Mucosa of stomach (tissue), 1 donor: ENCODE data around the gene LMF1.

Source experiments
- H3K27me3 ChIP-seq: one replicate; pipeline ENCODE4 v1.7.0; 2013; ENCODE audit warnings: mild to moderate bottlenecking, low read length; ENCODE audit not compliant: control insufficient read depth, insufficient read depth
- H3K36me3 ChIP-seq: one replicate; pipeline ENCODE4 v1.7.0; 2013; ENCODE audit warnings: low read length; ENCODE audit not compliant: control insufficient read depth, insufficient read depth
- H3K4me1 ChIP-seq: one replicate; pipeline ENCODE4 v1.7.0; 2013; ENCODE audit warnings: mild to moderate bottlenecking, low read length; ENCODE audit not compliant: control insufficient read depth, insufficient read depth
- H3K4me3 ChIP-seq: one replicate; pipeline ENCODE4 v1.7.0; 2013; ENCODE audit warnings: low read length
- H3K9ac ChIP-seq: one replicate; pipeline ENCODE4 v1.7.0; 2013; ENCODE audit warnings: mild to moderate bottlenecking, low read length, moderate library complexity
- H3K9me3 ChIP-seq: one replicate; pipeline ENCODE4 v1.7.0; 2013; ENCODE audit warnings: mild to moderate bottlenecking, low read length, moderate library complexity; ENCODE audit not compliant: control insufficient read depth
- donor health status: Pancreatic carcinoma.

The LMF1 gene

DNA sequence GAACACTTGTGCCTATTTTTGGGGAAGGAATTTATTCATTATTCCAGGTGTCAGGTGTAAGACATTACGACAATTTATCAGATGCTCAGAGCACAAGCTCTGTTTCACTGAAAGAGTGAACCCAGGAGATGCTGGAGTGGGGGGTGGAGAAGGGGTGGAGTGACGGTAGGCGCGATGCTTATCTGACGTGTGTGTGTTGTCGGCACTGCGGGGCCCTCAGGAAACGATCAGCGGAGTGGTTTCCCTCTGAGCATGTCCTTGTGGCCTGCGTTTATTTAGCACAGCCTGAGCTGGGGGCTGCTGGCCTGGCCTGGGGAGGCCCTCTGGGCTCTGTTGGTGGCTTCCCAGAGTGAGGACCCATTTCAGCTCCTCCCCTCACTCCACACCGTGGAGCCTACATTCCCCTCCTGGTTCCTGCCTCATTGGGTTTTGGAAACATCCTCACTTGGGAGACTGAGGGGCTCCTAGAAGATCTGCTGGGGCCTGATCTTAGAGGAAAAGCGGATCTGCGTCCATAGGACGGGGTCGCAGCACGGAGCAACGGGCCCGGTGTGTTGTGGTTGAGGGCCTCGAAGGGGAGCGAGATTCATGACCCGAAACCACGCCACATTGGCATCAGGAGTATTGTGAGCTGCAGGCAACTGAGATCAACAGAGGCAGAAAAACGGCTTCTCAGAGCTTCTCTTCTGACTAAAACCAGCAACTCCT, 151.3 kb downstream of the LMF1 start:
- Histone ChIP-seq H3K36me3 (no peaks in the 10 kb centered on the region), H3K9ac (no peak overlapping the region), H3K4me3 (no peak overlapping the region), H3K27me3 (peaks cover 10% of the 10 kb centered on the region), H3K9me3 (no peaks in the 10 kb centered on the region), H3K4me1 (no peaks in the 10 kb centered on the region)

DNA sequence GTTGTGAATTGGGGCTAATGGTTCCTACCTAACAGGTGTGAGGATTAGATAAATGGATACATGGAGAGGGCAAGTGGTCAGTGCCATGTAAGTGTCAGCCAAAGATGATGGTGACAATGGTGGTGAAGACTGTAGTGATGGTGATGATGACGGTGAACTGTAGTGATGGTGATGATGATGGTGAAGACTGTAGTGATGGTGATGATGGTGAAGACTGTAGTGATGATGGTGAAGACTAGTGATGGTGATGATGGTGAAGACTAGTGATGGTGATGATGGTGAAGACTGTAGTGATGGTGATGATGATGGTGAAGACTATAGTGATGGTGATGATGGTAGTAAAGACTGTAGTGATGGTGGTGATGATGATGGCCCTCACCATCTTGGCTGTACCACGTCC, 152.2 kb downstream of the LMF1 start:
- no peak overlapping the region for H3K9ac ChIP-seq
- no peak overlapping the region for H3K4me3 ChIP-seq
- H3K9me3 ChIP-seq = no peaks in the 10 kb centered on the region
- H3K4me1 ChIP-seq = no peaks in the 10 kb centered on the region
- no peaks in the 10 kb centered on the region for H3K36me3 ChIP-seq
- peaks cover 17% of the 10 kb centered on the region for H3K27me3 ChIP-seq

DNA sequence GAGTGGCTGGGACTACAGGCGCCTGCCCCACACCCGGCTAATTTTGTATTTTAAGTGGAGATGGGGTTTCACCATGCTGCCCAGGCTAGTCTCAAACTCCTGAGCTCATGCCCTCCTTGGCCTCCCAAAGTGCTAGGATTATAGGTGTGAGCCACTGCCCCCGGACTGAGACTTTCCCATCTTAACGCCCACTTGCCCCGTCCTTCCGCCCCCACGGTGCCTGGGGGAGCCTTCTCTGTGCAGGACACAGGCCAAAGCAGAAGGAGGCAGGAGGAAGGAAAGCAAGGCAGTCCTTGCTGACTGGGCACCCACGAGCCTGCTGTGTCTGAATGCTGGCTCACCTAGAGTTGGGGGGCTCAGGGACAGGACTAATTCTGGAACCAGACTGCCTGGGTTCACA, 152.7 kb downstream of the LMF1 start:
- no peaks in the 10 kb centered on the region for H3K4me1 ChIP-seq
- no peak overlapping the region for H3K9ac ChIP-seq
- H3K9me3 ChIP-seq = no peaks in the 10 kb centered on the region
- H3K4me3 ChIP-seq = no peak overlapping the region
- H3K36me3 ChIP-seq = no peaks in the 10 kb centered on the region
- H3K27me3 ChIP-seq = peaks cover 21% of the 10 kb centered on the region

- peaks cover 27% of the 10 kb centered on the region for H3K27me3 ChIP-seq
- no peak overlapping the region for H3K4me3 ChIP-seq
- no peaks in the 10 kb centered on the region for H3K9me3 ChIP-seq
- no peaks in the 10 kb centered on the region for H3K36me3 ChIP-seq
- H3K4me1 ChIP-seq = no peaks in the 10 kb centered on the region
- H3K9ac ChIP-seq = no peak overlapping the region
Observed at GRCh38 chr16:817001-817906, 153.5 kb downstream of the LMF1 start.

DNA sequence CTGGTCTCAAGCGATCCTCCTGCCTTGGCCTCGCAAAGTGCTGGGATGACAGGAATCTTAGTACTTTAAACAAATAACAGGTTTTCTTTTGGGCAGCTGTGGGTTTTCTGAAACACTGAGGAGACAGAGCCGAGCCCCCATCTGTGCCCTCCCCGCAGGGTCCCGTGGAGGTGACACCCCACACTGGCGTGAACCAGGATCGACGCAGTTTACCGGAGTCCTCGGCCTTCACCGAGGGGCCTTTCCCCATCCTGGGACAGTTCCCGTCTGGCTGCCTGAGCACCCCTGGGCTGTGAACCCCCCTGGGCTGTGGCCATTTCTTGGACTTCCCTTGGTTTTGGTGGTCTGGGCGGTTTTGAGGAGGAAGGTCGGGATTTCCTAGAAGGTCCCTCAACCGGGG, 154.9 kb downstream of the LMF1 start:
- Histone ChIP-seq H3K27me3 (peaks cover 30% of the 10 kb centered on the region), H3K9ac (no peak overlapping the region), H3K4me3 (no peak overlapping the region), H3K9me3 (no peaks in the 10 kb centered on the region), H3K4me1 (no peaks in the 10 kb centered on the region), H3K36me3 (no peaks in the 10 kb centered on the region)

DNA sequence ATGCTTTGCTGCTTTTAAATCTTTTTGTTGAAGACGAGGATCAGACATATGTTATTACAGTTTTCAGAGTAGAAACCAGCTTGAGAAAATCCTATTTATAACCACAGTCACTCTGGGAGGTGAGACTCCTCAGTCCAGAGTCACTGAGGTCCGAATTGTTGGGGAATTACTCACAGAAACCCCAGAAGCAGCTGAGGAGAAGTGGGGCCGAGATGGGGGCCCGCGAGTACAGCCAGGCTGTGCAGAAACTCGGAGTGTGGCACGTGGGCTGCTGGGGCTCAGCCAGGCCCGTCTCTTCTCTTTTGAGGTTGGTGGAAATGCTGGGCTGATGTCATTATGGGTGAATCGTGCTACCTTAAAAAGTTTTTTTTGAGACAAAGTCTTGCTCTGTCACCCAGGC, 155.8 kb downstream of the LMF1 start:
- no peaks in the 10 kb centered on the region for H3K36me3 ChIP-seq
- peaks cover 28% of the 10 kb centered on the region for H3K27me3 ChIP-seq
- H3K9me3 ChIP-seq = no peaks in the 10 kb centered on the region
- no peak overlapping the region for H3K4me3 ChIP-seq
- H3K4me1 ChIP-seq = no peaks in the 10 kb centered on the region
- no peak overlapping the region for H3K9ac ChIP-seq

GRCh38 chr16:813916-814412, 156.8 kb downstream of the LMF1 start:
- no peak overlapping the region for H3K9ac ChIP-seq
- peaks cover 28% of the 10 kb centered on the region for H3K27me3 ChIP-seq
- no peak overlapping the region for H3K4me3 ChIP-seq

DNA sequence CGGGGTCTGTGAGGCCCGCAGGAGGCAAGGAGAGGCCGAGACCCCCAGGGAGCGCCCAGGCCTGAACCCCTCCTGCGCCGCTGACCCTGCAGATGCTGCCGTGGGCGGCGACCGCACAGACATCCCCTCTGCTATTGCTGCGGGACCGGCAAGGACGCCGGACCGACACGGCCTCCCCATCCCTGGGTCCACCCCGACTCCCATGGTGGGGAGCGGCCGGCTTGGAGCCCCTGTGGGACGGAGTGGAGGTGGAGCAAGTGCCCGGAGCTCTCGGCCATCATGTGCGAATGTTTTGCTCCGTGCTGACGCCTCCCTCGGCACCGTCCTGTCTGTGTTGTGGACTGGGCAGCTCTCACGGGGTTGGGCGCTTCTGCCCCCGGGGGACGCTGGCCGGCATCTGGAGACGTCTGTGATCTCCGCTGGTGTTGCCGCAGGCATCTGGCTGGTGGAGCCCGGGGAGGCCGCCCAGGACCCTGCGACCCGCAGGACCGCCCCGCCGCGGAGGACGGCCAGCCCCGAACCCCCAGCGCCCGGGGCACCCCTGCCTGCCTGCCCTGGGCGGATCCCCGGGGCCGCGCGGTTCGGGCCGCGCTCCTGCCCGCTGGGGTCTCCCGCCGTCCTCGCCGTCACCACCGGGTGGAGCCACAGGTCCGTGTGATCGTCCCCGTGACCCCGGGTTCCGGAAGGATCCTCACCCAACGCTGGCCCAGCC, 157.4 kb downstream of the LMF1 start:
- Histone ChIP-seq H3K9ac (no peak overlapping the region), H3K27me3 (peaks cover 28% of the 10 kb centered on the region), H3K9me3 (no peaks in the 10 kb centered on the region), H3K4me1 (peaks cover 5% of the 10 kb centered on the region), H3K36me3 (no peaks in the 10 kb centered on the region), H3K4me3 (no peak overlapping the region)

More at GRCh38 chr16:813916-814412, 156.8 kb downstream of the LMF1 start:
- H3K36me3 ChIP-seq = no peaks in the 10 kb centered on the region
- H3K9me3 ChIP-seq = no peaks in the 10 kb centered on the region
- H3K4me1 ChIP-seq = no peaks in the 10 kb centered on the region

DNA sequence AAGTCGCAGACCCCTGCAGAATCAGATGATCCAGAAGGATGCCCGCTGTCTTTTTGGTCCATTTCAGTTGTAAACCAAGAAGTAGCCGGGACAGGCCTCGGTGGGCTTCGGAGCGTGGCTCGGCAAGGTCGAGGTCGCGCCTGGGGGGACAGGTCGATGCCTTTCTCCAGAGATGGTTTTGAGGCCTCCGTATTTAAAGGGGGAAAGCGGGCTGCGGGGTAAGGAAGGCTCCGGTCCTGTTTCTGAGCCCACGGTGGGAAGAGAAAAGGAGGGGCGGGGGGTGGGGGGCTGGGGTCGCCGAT, 162.7 kb downstream of the LMF1 start:
- H3K9ac ChIP-seq = peak overlapping the region; percentile 86
- H3K9me3 ChIP-seq = no peaks in the 10 kb centered on the region
- peaks cover 30% of the 10 kb centered on the region for H3K27me3 ChIP-seq
- H3K4me3 ChIP-seq = peak overlapping the region; percentile 60
- peaks cover 10% of the 10 kb centered on the region for H3K4me1 ChIP-seq
- no peaks in the 10 kb centered on the region for H3K36me3 ChIP-seq

GRCh38 chr16:807347-808084, 163.3 kb downstream of the LMF1 start:
- peak overlapping the region; percentile 86 for H3K9ac ChIP-seq
- peak overlapping the region; percentile 60 for H3K4me3 ChIP-seq
- H3K4me1 ChIP-seq = peaks cover 10% of the 10 kb centered on the region
- H3K27me3 ChIP-seq = peaks cover 30% of the 10 kb centered on the region
- no peaks in the 10 kb centered on the region for H3K9me3 ChIP-seq
- H3K36me3 ChIP-seq = no peaks in the 10 kb centered on the region

DNA sequence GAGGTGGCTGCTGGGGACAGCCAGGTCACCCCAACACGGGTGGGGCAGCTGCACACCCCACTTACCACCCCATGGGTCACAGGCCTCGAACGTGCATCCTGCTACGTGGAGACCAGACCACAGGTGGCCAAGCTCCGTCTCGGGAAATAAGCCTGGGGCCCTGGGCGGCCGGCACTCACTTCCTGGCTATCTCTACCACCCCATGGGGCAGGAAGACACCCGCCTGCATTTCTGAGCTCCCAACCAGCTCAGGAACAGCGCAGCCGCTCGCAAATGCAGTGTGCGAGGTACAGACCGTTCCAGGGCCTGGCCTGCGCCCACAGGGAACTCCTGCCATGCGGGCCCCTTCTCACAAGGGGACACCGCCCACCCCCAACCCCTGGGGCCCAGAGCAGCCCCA, 165.3 kb downstream of the LMF1 start:
- Histone ChIP-seq H3K27me3 (peaks cover 45% of the 10 kb centered on the region), H3K9me3 (no peaks in the 10 kb centered on the region), H3K9ac (no peak overlapping the region), H3K36me3 (no peaks in the 10 kb centered on the region), H3K4me3 (no peak overlapping the region), H3K4me1 (peaks cover 10% of the 10 kb centered on the region)
